Adrenal gland (tissue), 5 donors: Measurements from ENCODE around the gene FAM131A.

Experiments
- CTCF ChIP-seq, 6 experiments: fragments of 450-650 bp in 4 of 6; fragments of 200-600 bp in 2 of 6; sonication (generic) in 1 of 6; IDR thresholded peaks; 1 replicate in 5 of 6; 2 replicates in 1 of 6; pipeline versions ENCODE4 v1.5.1 to v1.8.0; 2016 to 2021; ENCODE audit warnings: antibody characterized with exemption in 6 of 6, mild to moderate bottlenecking in 2 of 6, moderate library complexity in 1 of 6
- POLR2A ChIP-seq, 2 donors: fragments of 450-650 bp; IDR thresholded peaks; one replicate each; pipeline ENCODE4 v1.6.1; 2017; ENCODE audit warnings: antibody characterized with exemption in 2 of 2, mild to moderate bottlenecking in 2 of 2, moderate library complexity in 1 of 2
- donor health status: DM: no; HTN: no; CAD: no.

GRCh38 chr3:184348057-184348382, 10.6 kb downstream of the FAM131A start:
- TF ChIP-seq CTCF (IDR thresholded peaks at IDR 0.05) (no peak), POLR2A (IDR thresholded peaks at IDR 0.05) (no peak)
